Measurements from ENCODE around the gene HCFC1. TPM values are rescaled to one million over a fixed set of nuclear protein-coding genes. Genes with fewer than 3 reads are reported as not detected.

HCFC1 gene
- 39.5 TPM for total RNA-seq
- long read RNA-seq, partial matches to known transcripts, result 33 of 38 reads
- long read RNA-seq, other reads (novel, unspliced or antisense), result 5 of 38 reads

- intact Hi-C loops (cut with DNase I), result loop anchor here (2.0 to 10.0 kb wide), 2 partner anchors 37 to 403 kb away; partner anchors contain the start of genes EMD, FLNA and NAA10
- DNase-seq (ENCODE audit: low spot score), result peak; percentile 97
Measured at GRCh38 chrX:153971450-153972367, at the start of gene HCFC1. Gene HCFC1, minus strand, starts transcription at chrX:153971818. Its CDS starts 978 bp downstream, at chrX:153970840.

GRCh38 chrX:154021131-154021611 lies 49.6 kb upstream of the HCFC1 start:
- intact Hi-C loops (cut with DNase I), result loop anchor here (5.0 kb wide), 1 partner anchor 76 kb away; the partner anchor contains the start of gene MECP2
- no peak for DNase-seq (ENCODE audit: low spot score)

- intact Hi-C loops (cut with DNase I), result loop anchor here (5.0 kb wide), 1 partner anchor 77 kb away; the partner anchor contains the start of gene MECP2
- no peak for DNase-seq (ENCODE audit: low spot score)
Measured at GRCh38 chrX:154020536-154021115, 49.0 kb upstream of the HCFC1 start.

GRCh38 chrX:154019633-154020528 lies 48.3 kb upstream of the HCFC1 start, which contains the start of gene IRAK1:
Gene IRAK1, minus strand, starts transcription at chrX:154019902. Its CDS starts 90 bp downstream, at chrX:154019812.
- intact Hi-C loops (cut with DNase I), result loop anchor here (5.0 kb wide), 1 partner anchor 77 kb away; the partner anchor contains the start of gene MECP2
- DNase-seq (ENCODE audit: low spot score), result no peak

- intact Hi-C loops (cut with DNase I), result no loop called here
- no peak for DNase-seq (ENCODE audit: low spot score)
Measured at GRCh38 chrX:154019061-154019621, 47.5 kb upstream of the HCFC1 start.

GRCh38 chrX:154018518-154019060 lies 47.0 kb upstream of the HCFC1 start:
- intact Hi-C loops (cut with DNase I), result no loop called here
- DNase-seq (ENCODE audit: low spot score), result no peak

GRCh38 chrX:154017766-154018517 lies 46.3 kb upstream of the HCFC1 start:
- intact Hi-C loops (cut with DNase I), result no loop called here
- DNase-seq (ENCODE audit: low spot score), result no peak

GRCh38 chrX:154016366-154017076 lies 44.9 kb upstream of the HCFC1 start:
- no peak for DNase-seq (ENCODE audit: low spot score)
- intact Hi-C loops (cut with DNase I), result no loop called here

- intact Hi-C loops (cut with DNase I), result no loop called here
Measured at GRCh38 chrX:154015581-154016264, 44.1 kb upstream of the HCFC1 start.

GRCh38 chrX:154014429-154015380 lies 43.1 kb upstream of the HCFC1 start:
- intact Hi-C loops (cut with DNase I), result loop anchor here (5.0 kb wide), 2 partner anchors 303 to 518 kb away; no protein-coding TSS in a partner anchor
- no peak for DNase-seq (ENCODE audit: low spot score)

More at GRCh38 chrX:154015581-154016264, 44.1 kb upstream of the HCFC1 start:
- no peak for DNase-seq (ENCODE audit: low spot score)

GRCh38 chrX:154013614-154014360 lies 42.2 kb upstream of the HCFC1 start:
- intact Hi-C loops (cut with DNase I), result loop anchor here (2.0 to 5.0 kb wide), 3 partner anchors 37 to 519 kb away; no protein-coding TSS in a partner anchor
- DNase-seq (ENCODE audit: low spot score), result no peak

- DNase-seq (ENCODE audit: low spot score), result no peak
- intact Hi-C loops (cut with DNase I), result loop anchor here (2.0 to 5.0 kb wide), 3 partner anchors 38 to 519 kb away; no protein-coding TSS in a partner anchor
Measured at GRCh38 chrX:154013001-154013421, 41.4 kb upstream of the HCFC1 start.

- DNase-seq (ENCODE audit: low spot score), result no peak
- intact Hi-C loops (cut with DNase I), result loop anchor here (2.0 to 5.0 kb wide), 3 partner anchors 38 to 520 kb away; no protein-coding TSS in a partner anchor
Measured at GRCh38 chrX:154012336-154012991, 40.8 kb upstream of the HCFC1 start.
